ENCODE results near the gene PRPSAP2. TPM values are rescaled to one million over a fixed set of nuclear protein-coding genes. Genes with fewer than 3 reads are reported as not detected.

PRPSAP2 gene
- total and polyA plus RNA-seq, 12 donors: 13.9 to 56.9 (median 31.1) TPM

- Histone ChIP-seq H3K9me3 (replicated peaks in 1 of 3) (no peaks in the 10 kb centered on the region), H3K4me3 (no peak overlapping the region), H3K27ac (no peak overlapping the region), H3K4me1 (replicated peaks in 1 of 2) (no peaks in the 10 kb centered on the region), H3K36me3 (replicated peaks in 1 of 2) (no peaks in the 10 kb centered on the region), H3K27me3 (no peaks in the 10 kb centered on the region)
- intact Hi-C loops (cut with DNase I): no loop called here
- no peak for DNase-seq
- TF ChIP-seq CTCF (IDR thresholded peaks at IDR 0.05): no peak
- TF ChIP-seq POLR2A (IDR thresholded peaks at IDR 0.05): no peak
- WGBS, 4 donors: 64 to 85% (median 68%) methylated on average over 10 to 16 of the region's 16 CpGs
Observed at GRCh38 chr17:18961634-18962493, 103.9 kb downstream of the PRPSAP2 start.

DNA sequence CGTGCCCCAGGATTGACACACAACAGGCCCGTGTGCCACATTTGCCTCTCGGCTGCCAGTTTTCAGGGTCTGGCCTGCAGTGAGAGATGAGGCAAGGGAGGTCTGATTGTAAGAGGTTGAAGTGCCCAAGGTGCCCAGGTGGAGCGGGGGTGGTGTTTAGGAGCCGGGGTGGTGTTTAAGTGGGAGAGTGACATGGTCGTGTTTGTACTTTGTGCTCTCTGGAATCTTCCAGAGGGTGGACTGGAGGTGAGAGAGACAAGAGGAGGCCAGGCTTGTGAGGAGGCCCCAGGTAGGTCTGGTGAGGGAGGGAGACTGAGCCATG, 104.5 kb downstream of the PRPSAP2 start:
- Histone ChIP-seq H3K27ac (no peak overlapping the region), H3K4me1 (replicated peaks in 1 of 2) (no peaks in the 10 kb centered on the region), H3K27me3 (no peaks in the 10 kb centered on the region), H3K4me3 (no peak overlapping the region), H3K36me3 (replicated peaks in 1 of 2) (no peaks in the 10 kb centered on the region), H3K9me3 (replicated peaks in 1 of 3) (no peaks in the 10 kb centered on the region)
- 83 to 90% (median 86%) methylated on average over 6 of the region's 6 CpGs for WGBS, 4 donors
- TF ChIP-seq CTCF (IDR thresholded peaks at IDR 0.05): no peak
- no peak for TF ChIP-seq POLR2A (IDR thresholded peaks at IDR 0.05)
- intact Hi-C loops (cut with DNase I): no loop called here
- DNase-seq: no peak

DNA sequence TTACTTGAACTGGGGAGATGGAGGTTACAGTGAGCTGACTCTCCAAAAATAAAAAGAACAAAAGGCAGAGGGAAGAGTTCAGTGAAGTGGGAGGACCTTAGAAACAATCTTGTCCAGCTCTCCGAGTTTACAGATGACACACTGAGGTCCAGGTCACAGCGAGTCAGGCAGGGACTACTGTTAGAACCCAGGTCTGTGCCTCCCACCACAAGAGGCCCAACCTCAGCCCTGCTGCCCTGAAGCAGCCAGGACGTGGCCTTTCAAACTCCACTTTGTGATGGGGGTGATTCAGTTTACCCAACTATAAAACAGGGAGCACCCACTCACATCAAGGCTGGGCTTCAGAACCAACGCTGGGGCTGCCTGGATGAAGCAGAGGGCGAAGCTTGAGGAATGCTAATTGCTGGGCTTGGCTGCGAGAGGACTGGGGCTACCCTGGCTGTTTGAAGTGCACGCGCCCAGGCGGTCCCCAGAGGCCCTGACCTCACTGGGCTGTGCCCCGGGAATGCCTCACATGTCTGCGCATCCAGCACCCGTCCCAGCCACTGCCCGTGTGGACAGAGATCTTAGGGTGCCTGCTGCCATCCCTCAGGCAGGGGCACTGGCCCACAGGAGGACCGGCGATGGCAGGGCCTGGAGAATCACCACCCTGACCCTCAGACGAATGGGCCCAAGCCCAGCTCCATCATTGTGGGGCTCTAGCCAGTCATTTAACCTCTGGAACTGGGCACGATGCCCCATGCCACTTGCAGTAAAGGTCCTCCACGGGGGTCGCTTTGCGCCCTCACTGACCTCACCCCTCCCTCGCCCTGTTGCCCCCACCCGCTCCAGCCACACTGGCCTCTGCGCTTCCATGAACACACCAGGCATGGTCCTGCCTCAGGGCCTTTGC, 105.4 kb downstream of the PRPSAP2 start:
- no peaks in the 10 kb centered on the region for H3K36me3 ChIP-seq (replicated peaks in 1 of 2)
- TF ChIP-seq CTCF (IDR thresholded peaks at IDR 0.05): no peak
- no peak for TF ChIP-seq POLR2A (IDR thresholded peaks at IDR 0.05)
- H3K27me3 ChIP-seq: no peaks in the 10 kb centered on the region
- no peak overlapping the region for H3K27ac ChIP-seq
- intact Hi-C loops (cut with DNase I): no loop called here
- H3K4me1 ChIP-seq (replicated peaks in 1 of 2): no peaks in the 10 kb centered on the region
- no peak for DNase-seq
- no peaks in the 10 kb centered on the region for H3K9me3 ChIP-seq (replicated peaks in 1 of 3)
- H3K4me3 ChIP-seq: no peak overlapping the region
- WGBS, 4 donors: 84 to 88% (median 87%) methylated on average over 12 to 23 of the region's 23 CpGs

DNA sequence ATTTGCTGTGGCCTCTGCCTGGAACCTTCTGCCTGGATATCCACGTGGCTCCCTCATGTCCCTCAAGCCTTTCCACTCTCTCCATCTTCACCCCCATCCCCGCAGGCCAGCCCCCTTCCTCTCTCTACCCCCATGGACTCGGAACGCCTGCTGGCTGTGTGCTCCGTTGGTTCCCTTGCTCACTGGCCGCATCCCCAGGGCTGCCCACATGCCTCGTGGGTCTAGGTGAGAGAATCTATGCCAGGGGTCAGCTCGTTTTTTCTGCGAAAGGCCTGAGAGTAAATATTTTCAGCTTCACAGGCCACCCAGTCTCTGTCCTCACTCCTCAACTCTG, 106.1 kb downstream of the PRPSAP2 start:
- no peak for TF ChIP-seq CTCF (IDR thresholded peaks at IDR 0.05)
- no peak for TF ChIP-seq POLR2A (IDR thresholded peaks at IDR 0.05)
- no peak overlapping the region for H3K27ac ChIP-seq
- no peak for DNase-seq
- no peaks in the 10 kb centered on the region for H3K9me3 ChIP-seq (replicated peaks in 1 of 3)
- WGBS, 4 donors: 85 to 92% (median 88%) methylated on average over 9 of the region's 9 CpGs
- no peaks in the 10 kb centered on the region for H3K36me3 ChIP-seq (replicated peaks in 1 of 2)
- no peak overlapping the region for H3K4me3 ChIP-seq
- no peaks in the 10 kb centered on the region for H3K4me1 ChIP-seq (replicated peaks in 1 of 2)
- intact Hi-C loops (cut with DNase I): no loop called here
- no peaks in the 10 kb centered on the region for H3K27me3 ChIP-seq

Measured in adrenal gland (tissue), 12 donors.